Stimulated activated CD8-positive, alpha-beta memory T cell treated with anti-CD3 and anti-CD28 coated beads, Interleukin-4, amount 100 ng/mL, for 48 hours (primary cell): ENCODE data around the gene OR5AN1.
"Not testable (repeated sequence)": the region's sequence is repeated elsewhere in the genome, so short reads cannot be mapped to it uniquely, and the experiment has no call there.

Experiments
- DNase-seq: peaks from one replicate; pipeline ENCODE4 v3.0.0-alpha.2; 2020

OR5AN1 gene

DNA sequence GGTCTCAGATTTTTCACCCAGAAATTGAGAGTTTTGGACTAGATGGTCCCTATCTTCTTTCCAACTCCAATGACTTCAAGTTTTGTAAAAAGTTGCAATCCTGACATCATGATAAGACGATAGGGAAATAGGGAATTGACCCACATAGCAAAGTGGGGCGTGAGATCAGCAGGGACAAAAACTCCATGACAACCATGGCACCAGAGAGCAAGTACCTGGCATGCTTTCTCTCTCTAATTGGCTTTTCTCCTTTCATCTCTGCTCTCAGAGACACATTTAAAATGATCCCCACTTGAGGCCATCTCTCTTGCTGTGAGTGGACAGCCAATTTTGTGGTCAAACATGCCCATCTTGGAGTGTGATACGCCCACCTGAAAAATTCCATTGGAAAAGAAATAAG lies at the start of gene OR5AN1:
OR5AN1 (plus strand) TSS at position 301 of the 400 bp plus-strand sequence. CDS start 5,564 bp downstream, outside the sequence.
- DNase-seq: no peak

DNA sequence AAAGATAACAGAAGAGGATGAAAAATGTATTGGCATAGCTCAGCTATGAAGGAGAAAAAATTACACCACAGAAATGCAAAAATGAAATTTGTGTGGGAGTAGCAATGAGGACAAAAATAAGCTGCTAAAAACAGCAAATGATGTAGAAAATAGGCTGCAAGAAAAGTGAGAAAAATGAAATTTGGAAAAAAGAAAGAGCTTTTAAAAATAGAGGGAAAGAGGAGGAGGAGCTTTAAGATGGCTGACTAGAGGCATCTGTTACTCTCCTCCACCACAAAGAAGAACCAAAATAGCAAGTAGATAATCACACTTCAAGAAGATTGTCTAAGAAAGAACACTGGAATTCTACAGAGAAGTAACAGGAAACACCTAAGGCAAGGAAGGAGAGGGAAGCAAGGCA lies 23.7 kb upstream of the OR5AN1 start:
- no peak for DNase-seq

DNA sequence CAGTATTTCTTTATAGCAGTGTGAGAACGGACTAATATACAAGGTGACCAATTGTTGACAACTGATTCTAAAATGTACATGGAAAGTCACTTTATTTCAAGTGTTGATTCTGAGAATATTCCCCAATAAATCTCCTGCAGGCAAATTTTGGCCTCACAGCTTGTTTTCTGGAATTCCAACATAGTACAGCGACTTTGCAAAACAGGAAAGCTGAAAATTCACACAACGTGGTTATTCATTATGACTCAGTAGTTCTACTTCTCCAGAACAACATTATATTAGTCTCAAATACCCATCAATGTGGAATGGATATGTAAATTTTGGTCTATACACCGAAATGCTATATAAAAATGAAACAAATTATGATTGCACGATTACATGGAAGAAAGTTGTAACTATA lies 22.5 kb upstream of the OR5AN1 start:
- DNase-seq: no peak

DNA sequence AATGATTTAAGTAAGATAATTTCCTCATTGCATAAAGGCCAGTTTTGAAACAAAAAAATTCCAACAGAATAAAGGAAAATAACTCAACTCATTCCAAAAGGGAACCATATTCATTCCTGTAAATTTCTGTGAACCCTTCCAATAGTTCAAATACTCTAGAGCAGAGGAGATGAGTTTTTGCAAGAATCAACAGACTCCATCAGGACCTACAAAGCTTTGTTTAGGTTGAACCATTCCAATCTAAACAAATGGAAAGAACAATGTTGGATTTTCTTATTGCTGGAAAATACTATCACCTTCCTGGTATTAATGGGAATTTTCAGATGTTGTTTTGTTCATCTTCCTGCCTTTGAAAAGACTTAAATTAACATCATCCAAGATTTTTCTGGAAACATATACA lies 21.8 kb upstream of the OR5AN1 start:
- DNase-seq: no peak

DNA sequence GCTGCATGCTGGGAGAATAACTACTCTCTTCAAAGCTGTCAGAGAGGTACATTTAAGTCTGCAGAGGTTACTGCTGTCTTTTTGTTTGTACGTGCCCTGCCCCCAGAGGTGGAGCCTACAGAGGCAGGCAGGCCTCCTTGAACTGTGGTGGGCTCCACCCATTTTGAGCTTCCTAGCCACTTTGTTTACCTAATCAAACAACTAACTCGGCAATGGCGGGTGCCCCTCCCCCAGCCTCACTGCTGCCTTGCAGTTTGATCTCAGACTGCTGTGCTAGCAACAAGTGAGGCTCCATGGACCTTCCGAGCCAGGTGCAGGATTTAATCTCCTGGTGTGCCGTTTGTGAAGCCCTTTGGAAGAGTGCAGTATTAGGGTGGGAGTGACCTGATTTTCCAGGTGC lies 9.0 kb upstream of the OR5AN1 start:
- not testable (repeated sequence) for DNase-seq

- DNase-seq: no peak
These were observed 3.5 kb upstream of the OR5AN1 start for GRCh38 chr11:59355226-59355625.

DNA sequence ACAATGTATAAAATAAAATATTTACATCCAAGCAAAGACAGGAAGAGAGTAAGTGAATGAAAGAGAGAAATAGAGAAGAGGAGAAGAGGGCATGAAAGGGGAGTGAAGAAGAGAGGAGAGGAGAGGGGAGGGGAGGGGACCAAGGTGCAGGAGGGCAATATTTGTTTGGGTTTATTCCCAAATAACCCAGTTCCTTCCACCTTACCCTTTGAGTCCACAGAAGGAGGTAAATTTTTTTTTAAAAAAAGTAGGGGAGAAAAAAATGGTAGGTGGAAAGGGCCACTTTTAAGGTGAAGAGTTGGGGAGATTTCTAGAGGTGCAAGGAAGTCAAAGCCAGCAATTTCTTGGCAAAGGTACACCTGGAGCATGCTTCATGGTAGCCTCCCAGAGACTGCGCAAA lies 2.1 kb upstream of the OR5AN1 start:
- DNase-seq: no peak

- no peak for DNase-seq
These were observed 675 bp upstream of the OR5AN1 start for GRCh38 chr11:59358020-59358419.

GRCh38 chr11:59365232-59366018 lies 6.7 kb downstream of the OR5AN1 start:
- DNase-seq: no peak

- DNase-seq: no peak
These were observed 9.7 kb downstream of the OR5AN1 start for GRCh38 chr11:59368238-59369022.

- not testable (repeated sequence) for DNase-seq
These were observed 13.6 kb downstream of the OR5AN1 start for GRCh38 chr11:59372324-59372723.

DNA sequence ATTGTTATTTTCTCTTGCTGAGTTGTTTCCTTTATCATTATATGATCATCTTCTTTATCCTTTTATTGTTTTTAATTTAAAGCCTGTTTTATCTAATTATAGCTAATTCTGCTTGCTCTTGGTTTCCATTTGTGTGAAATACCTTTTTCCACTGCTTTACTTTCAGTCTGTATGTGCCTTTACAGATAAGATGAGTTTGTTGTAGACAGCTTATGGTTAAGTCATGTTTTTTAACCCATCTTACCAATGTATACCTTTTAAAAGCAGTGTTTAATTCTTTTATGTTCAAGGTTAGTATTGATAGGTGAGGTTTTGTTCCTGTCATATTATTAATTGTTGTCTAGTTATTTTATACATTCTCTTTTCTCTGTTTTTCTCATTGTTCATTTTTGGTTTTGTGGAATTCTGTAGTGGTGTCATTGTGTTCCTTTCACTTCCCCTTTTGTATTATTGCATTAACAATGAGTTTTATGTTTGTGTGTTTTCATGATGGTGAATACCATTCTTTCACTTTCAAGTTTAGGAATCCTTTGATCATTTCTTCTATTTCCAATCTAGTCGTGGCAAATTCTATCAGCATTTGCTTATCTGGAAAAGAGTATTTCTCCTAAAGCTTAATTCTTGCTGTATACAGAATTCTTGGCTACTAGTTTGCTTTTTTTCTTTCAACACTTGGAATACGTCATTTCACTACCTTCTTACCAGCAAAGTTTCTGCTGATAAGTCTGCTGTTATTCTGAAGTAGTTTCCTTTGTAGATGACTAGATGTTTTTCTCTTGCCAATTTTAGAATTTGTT lies 21.8 kb downstream of the OR5AN1 start:
- no peak for DNase-seq

DNA sequence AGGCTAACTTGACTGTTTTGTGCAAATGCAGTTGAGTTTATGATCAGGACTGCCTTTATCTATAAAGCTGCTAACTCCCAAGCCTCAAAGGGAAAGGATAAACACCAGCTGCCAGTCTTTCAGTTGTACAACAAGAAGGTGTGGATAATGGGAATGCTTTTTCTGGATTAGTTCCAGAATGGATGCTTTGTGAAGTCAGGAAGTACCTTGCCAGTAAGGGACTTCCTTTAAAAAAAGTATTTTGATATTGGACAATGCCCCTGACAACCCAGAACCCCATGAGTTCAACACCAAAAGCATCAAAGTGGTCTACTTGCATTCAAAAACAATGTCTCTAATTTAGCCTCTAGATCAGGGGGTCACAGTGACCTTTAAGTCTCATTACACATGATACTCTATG lies 35.5 kb downstream of the OR5AN1 start:
- DNase-seq: no peak

DNA sequence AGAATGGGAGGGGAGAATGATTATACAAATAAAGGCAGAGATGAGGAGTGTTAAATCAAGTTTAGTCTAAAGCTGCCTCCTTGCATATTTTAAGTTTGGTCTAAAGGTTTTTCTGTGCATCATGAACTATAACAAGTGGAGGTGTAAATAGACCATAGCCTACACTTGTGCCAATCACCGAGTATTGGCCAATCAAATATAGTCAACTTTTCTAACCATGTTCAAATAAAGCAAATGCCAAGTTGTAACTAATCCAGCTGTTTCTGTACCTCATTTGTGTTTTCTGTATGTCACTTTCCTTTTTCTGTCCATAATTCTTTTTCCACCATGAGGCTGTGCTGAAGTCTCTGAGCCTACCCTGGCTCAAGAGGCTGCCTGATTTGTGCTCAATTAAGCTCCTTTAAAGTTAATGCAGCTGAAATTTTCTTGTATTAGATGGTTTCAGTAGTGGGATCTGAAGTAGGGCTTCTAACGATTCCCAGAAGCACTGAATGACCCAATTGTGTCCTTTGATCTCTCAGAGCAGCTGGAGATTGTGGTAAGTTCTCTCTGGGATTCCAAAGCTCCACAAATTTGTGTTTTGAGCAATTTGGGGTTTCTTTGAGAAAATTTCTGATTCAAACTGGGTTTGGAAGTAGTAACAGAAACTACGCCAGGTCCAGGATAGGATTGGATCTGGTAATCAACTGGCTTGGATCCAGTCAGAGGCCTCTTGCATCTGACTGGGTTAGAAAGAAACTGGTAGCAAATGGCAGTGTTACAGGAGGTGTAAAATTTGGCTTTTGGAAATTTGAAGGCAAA lies 42.0 kb downstream of the OR5AN1 start:
- DNase-seq: no peak

- DNase-seq: no peak
These were observed 42.5 kb downstream of the OR5AN1 start for GRCh38 chr11:59401262-59401552.

GRCh38 chr11:59403546-59403945 lies 44.9 kb downstream of the OR5AN1 start:
- no peak for DNase-seq

GRCh38 chr11:59413646-59414045 lies 55.0 kb downstream of the OR5AN1 start:
- DNase-seq: no peak

GRCh38 chr11:59415111-59415510 lies 56.4 kb downstream of the OR5AN1 start:
- no peak for DNase-seq

GRCh38 chr11:59416613-59417012 lies 57.9 kb downstream of the OR5AN1 start:
- DNase-seq: no peak

- DNase-seq: no peak
These were observed 58.3 kb downstream of the OR5AN1 start for GRCh38 chr11:59417023-59417422.

DNA sequence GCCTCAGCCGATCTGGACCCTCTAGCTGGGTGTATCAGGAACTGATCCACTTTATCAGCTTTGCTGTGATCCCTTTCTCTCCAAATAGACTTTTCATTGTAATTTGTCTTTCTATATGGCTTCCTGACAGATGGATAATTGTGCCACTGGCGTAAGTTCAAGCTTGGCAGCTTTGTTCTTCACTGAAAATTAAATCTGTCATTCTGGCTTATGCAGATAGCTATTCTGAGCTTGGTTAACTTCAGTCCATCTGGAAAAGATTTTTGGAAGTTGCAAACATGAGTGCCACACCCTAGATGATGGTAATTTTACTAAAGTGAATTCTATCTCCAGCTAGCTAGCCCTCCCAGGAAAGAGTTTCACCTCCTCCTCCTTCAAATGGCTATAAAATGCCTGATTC lies 59.5 kb downstream of the OR5AN1 start:
- DNase-seq: no peak
